Measurements from ENCODE around the gene RNF2. TPM values are rescaled to one million over a fixed set of nuclear protein-coding genes. Genes with fewer than 3 reads are reported as not detected.

Gene RNF2
- total and polyA plus RNA-seq, 10 of the 15 experiments (the other 5 are each of a cell fraction or from before 2014, with no cell fraction given), result 4.8 to 36.3 (median 15.1) TPM

- DNase-seq (ENCODE audit: low read depth, low spot score) (no peak), FAIRE-seq (no peak), ATAC-seq (no peak)
- Histone ChIP-seq H3K9ac (ENCODE audit: control insufficient read depth, insufficient read depth, low read length) (no peak overlapping the region), H4K20me1 (ENCODE audit: control insufficient read depth, insufficient read depth) (no peaks in the 10 kb centered on the region), H3K36me3 (ENCODE audit: control insufficient read depth in 2 of 2, insufficient read depth in 2 of 2, low read length in 1 of 2) (no peaks in the 10 kb centered on the region), H3K79me2 (ENCODE audit: control insufficient read depth, insufficient read depth, low read length) (no peaks in the 10 kb centered on the region), H3K4me2 (ENCODE audit: control insufficient read depth, insufficient read depth) (no peak overlapping the region), H2AFZ (ENCODE audit: control insufficient read depth, low read depth, low read length) (no peak overlapping the region), H3K27ac (ENCODE audit: control insufficient read depth, insufficient read depth) (no peak overlapping the region), H3K4me1 (ENCODE audit: control insufficient read depth, insufficient read depth, low read length) (no peaks in the 10 kb centered on the region), H3K4me3 (no peak overlapping the region), H3K27me3 (replicated peaks in 1 of 2; ENCODE audit: control insufficient read depth in 2 of 2, insufficient read depth in 2 of 2, low read length in 1 of 2) (no peaks in the 10 kb centered on the region), H3K9me3 (replicated peaks; ENCODE audit: control insufficient read depth, insufficient read depth, low read length) (no peaks in the 10 kb centered on the region)
- 95% methylated on average over 3 of the region's 3 CpGs for WGBS (ENCODE audit: insufficient coverage, insufficient replicate concordance, low lambda C conversion rate, missing lambda C conversion rate)
- in situ Hi-C loops (cut with MboI), result no loop called here
- no TSS peak for BruUV-seq (replicated peaks)
- POLR2A ChIA-PET, result no interaction called here
- SMC1A ChIA-PET (ENCODE audit: uncharacterized antibody, unreplicated experiment), result interaction anchor here (1.0 kb wide), 1 partner anchor 41 kb away, joined by 5 read pairs; the partner anchor contains the start of gene NIBAN1
- CTCF ChIA-PET, result interaction anchor here (0.6 kb wide), 1 partner anchor 154 kb away, joined by 3 read pairs; no protein-coding TSS in a partner anchor
- intact Hi-C loops (cut with micrococcal nuclease; ENCODE audit: unreplicated experiment), result no loop called here
- TF ChIP-seq ZNF687 (IDR thresholded peaks at IDR 0.05), result no peak
- TF ChIP-seq JUND (IDR thresholded peaks at IDR 0.05; ENCODE audit: low read depth, low read length), result no peak
- TF ChIP-seq RUNX3 (IDR thresholded peaks at IDR 0.05; ENCODE audit: low read length), result no peak
- no peak for TF ChIP-seq NFIC (IDR thresholded peaks at IDR 0.05; ENCODE audit: low read depth, low read length)
- TF ChIP-seq YY1 (IDR thresholded peaks at IDR 0.05; ENCODE audit: low read depth, low read length), result no peak
- no peak for TF ChIP-seq MXI1 (IDR thresholded peaks at IDR 0.05; ENCODE audit: low read depth, low read length)
- TF ChIP-seq FOXK2 (IDR thresholded peaks at IDR 0.05), result no peak
- no peak for TF ChIP-seq PAX5 (IDR thresholded peaks at IDR 0.05; ENCODE audit: borderline replicate concordance, low read depth, low read length)
- TF ChIP-seq RAD21 (IDR thresholded peaks at IDR 0.05; ENCODE audit: insufficient read depth, low read depth, low read length), result no peak
- RAD21 ChIA-PET (ENCODE audit: unreplicated experiment), result no interaction called here
These were observed 29.7 kb upstream of the RNF2 start for GRCh38 chr1:185015631-185016030.

Data from GM12878 (cell line).